Measurements from ENCODE around the gene IL34.

Gene IL34

DNA sequence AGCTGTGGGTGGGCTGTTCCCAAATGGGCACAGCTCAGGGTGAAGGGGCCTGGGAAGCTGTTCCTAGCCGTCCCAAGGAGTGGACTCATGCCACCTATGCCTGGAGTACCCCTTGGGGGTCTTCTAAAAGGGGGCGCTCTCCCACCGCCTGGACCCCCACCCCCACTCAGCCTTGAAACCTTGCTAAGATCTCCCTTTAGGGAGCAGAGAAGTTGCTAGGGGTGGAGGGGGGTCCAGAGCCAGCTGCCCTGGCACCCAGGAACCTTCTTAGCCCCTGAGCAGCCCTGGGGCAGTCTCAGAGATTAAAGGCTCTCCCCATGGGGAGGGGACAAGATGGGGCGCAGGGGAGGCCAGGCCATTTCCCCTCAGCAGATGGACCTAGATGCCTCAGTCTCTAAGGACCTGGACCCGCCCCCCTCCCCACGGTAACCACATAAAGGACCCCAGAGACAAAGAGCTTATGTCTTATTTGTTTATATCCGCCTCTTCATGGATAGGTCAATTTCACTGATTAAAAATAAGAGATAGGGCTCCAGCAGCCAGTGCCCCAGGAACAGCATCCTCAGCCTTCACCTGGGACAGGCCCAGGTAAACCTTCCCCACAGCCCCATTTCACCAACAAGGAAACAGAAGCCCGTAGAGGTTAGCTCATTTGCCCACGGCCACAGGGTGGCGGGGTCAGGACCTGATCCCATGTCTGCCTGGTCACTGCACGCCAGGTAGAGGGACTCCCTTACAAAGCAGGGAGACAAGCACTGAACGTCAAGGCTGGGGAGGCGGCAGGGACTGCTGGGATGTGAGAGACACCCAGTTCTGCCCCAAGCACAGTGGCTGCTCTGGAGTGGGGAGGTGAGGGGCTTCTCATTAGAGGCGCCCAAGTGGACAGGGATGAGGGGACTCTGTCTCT is 36.1 kb downstream of the IL34 start:
- TF ChIP-seq, protein P1, sequence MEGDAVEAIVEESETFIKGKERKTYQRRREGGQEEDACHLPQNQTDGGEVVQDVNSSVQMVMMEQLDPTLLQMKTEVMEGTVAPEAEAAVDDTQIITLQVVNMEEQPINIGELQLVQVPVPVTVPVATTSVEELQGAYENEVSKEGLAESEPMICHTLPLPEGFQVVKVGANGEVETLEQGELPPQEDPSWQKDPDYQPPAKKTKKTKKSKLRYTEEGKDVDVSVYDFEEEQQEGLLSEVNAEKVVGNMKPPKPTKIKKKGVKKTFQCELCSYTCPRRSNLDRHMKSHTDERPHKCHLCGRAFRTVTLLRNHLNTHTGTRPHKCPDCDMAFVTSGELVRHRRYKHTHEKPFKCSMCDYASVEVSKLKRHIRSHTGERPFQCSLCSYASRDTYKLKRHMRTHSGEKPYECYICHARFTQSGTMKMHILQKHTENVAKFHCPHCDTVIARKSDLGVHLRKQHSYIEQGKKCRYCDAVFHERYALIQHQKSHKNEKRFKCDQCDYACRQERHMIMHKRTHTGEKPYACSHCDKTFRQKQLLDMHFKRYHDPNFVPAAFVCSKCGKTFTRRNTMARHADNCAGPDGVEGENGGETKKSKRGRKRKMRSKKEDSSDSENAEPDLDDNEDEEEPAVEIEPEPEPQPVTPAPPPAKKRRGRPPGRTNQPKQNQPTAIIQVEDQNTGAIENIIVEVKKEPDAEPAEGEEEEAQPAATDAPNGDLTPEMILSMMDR (IDR thresholded peaks at IDR 0.05; ENCODE audit: borderline replicate concordance, control extremely low read depth, extremely low read depth, insufficient read depth, missing control alignments), result no peak
- in situ Hi-C loops (cut with MboI; ENCODE audit: low sequenced_read_pairs, unreplicated experiment), result no loop called here
- DNase-seq (ENCODE audit: low spot score), result no peak

DNA sequence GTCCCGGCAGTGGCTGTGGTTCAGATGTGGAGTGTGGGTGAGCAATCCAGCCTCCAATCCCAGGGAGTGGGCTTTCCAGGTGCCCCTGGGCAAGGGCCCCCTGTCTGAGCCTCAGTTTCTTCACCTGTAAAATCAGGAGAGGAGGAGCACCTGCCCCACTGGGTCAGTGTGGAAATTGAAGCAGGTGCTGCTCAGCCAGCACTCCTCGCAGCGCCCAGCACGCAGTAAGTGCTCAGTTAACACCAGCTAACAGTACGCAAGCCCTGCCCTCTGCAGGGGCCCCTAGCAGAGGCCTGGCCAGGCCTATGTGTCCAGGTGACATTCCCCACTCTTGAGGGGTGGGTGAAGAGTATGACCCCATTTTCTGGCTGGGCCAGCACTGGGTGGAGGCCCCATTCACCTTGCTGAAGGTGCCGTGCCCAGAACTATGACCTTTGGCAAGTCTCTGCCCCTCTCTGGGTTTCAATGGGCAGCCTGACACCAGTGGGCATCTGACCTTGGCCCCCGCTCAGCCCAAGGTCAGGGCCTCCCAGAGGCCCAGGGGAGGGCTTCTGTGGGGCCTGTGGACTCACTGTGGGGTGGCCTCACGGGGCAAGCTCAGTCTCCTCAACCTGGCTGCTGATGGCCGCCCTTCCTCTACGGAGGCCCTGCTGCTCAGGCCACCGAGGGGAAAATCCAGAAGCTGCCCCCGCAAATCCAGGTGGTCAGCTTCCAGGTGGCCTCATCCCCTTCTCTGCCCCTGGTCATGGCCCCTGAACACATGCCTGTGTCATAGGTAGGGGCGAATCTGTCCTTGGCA is 37.0 kb downstream of the IL34 start:
- in situ Hi-C loops (cut with MboI; ENCODE audit: low sequenced_read_pairs, unreplicated experiment), result no loop called here
- DNase-seq (ENCODE audit: low spot score), result no peak
- TF ChIP-seq, protein P1 (IDR thresholded peaks at IDR 0.05; ENCODE audit: borderline replicate concordance, control extremely low read depth, extremely low read depth, insufficient read depth, missing control alignments), result no peak

DNA sequence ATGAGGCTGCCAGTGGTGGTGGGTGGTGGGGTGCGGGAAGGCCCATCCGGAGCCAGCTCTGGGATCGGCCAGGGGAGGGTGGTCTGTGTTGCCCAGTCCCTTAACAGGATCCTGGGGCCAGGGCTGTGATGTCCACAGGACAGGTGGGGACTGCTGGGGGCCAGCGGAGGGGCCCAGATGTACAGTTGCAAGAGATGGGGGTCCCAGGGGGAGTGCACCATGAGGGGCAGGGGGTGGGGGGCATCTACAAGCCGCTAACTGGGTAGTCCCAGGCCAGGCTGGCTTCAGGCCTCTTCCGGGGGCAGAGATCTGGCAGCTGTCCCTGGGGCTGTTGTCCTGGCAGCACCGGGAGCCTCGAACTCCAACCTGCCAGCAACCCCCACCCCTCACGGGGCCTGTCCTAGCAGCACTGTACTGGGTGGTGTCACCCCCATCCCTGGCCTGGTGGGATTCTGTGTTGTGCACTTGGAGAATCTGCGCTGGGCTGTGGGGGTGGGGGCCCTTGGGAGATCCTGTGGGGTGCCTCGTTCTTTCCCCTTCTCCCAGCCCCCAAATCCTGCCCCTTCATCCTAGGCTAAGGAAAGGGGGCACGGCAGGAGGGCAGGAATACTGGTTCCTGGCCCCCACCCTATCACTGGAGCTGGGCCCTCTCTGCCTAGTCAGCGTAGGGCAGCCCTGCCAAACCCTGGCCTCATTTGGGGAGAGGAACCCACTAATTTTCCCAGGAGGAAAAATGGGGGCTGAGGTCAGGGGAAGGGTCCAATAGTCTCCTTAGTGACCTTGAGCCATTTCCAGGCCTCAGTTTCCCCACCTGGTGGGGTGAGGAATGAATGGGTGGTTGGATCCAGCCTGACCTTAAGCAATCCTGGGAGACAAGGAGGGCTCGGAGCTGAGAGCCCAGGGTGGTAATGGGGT is 38.0 kb downstream of the IL34 start:
- in situ Hi-C loops (cut with MboI; ENCODE audit: low sequenced_read_pairs, unreplicated experiment), result no loop called here
- no peak for DNase-seq (ENCODE audit: low spot score)
- TF ChIP-seq, protein P1 (IDR thresholded peaks at IDR 0.05; ENCODE audit: borderline replicate concordance, control extremely low read depth, extremely low read depth, insufficient read depth, missing control alignments), result no peak

DNA sequence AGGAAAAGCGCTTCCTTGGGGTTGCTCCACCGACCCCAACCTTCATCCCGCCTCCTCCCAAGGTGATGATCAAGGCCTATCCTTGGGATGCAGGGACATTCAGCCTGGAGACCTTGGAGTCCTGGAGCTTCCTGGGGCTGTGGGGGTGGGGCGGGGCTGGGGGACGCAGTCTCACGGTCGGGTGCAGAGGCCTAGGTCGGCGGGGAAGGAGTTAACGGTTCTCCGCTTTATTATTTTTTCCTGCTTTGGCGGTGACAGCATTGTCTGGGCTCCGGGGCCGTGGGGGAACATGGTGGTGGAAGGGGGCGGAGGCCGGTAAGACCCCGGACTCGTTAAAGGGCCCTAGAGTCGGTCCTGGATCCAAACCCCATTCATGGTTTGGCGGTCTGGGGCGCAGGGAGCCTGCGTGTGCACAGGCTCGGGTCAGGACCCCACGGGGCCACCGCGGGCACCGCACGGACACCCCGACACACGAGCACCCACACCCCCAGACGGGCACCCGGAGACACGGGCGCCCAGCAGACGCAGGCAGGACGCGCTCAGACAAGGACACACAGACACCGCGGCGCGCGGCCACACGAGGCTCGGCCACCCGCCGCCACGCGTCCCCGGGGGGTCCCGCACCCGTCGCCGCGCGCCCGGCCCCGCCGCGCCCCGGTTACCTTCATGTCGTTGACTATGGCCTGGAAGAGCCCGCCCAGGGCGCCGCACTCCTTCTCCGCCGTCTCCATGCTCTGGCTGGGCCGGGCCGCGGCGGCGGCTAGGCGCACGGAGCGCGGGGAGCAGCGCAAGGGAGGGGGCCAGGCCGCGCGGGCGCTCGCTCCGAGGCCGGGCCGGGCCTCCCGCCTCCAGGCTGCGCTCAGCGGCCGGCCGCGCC is 38.9 kb downstream of the IL34 start:
- TF ChIP-seq, protein P1 (IDR thresholded peaks at IDR 0.05; ENCODE audit: borderline replicate concordance, control extremely low read depth, extremely low read depth, insufficient read depth, missing control alignments), result no peak
- peak; percentile 69 for DNase-seq (ENCODE audit: low spot score)
- in situ Hi-C loops (cut with MboI; ENCODE audit: low sequenced_read_pairs, unreplicated experiment), result no loop called here

DNA sequence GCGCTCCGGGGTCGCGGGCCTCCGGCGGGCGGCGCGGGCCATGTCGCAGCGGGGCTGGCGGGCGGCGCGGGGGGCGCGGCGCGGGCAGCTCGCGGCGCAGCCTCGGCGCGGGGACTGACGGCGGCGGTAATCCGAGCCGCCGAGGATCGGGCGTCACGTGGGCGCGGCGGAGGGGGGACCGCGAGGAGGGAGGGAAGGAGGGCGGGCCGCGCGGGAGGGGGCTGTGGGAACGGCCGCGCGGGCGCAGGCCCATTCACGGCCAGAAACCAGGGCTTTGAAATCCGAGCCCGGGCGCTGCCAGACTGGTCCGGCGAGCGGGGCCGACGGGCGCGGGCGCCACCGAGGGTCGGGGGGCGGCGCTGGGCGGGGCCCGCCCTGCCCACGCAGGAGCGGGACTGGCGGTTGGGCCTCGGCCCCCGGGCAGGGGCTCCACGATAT is 39.6 kb downstream of the IL34 start, which contains the start of gene MTSS2:
Gene MTSS2 (minus strand): TSS at position 116 of the 438 bp plus-strand sequence. CDS start 262 bp downstream, outside the sequence.
- no peak for DNase-seq (ENCODE audit: low spot score)

More for the DNA sequence above, 39.6 kb downstream of the IL34 start, which contains the start of gene MTSS2:
- in situ Hi-C loops (cut with MboI; ENCODE audit: low sequenced_read_pairs, unreplicated experiment), result no loop called here
- TF ChIP-seq, protein P1 (IDR thresholded peaks at IDR 0.05; ENCODE audit: borderline replicate concordance, control extremely low read depth, extremely low read depth, insufficient read depth, missing control alignments), result no peak

Measured in GM13976 (cell line).